Measurements from ENCODE around the gene AOAH. TPM values are rescaled to one million over a fixed set of nuclear protein-coding genes. Genes with fewer than 3 reads are reported as not detected.

The AOAH gene
- polyA plus RNA-seq, 1 donor = 17.8 TPM

DNA sequence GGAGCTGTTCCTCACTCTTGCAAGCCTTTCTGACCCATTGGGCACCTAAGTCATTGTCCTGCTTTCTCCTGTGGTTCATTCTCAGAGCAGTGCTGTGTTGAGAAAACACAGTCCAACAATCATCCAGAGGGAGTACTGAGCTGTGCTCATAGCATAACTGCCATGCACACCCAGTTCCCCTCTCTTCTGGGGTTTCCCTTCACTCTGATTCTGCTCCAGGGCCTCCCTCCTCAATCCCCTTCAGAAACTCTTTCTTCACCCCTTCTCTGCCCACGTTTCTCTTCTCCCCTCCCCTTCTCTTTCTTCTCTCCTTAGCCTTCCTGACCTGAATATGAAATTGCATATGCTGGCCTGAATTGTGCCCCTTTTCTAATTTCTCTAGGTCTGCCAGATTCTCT is 155.8 kb downstream of the AOAH start:
- Histone ChIP-seq H3K36me3 (ENCODE audit: control insufficient read depth, insufficient read depth, low read length) (no peaks in the 10 kb centered on the region), H3K27ac (ENCODE audit: low read length) (no peak overlapping the region), H3K27me3 (ENCODE audit: control insufficient read depth, insufficient read depth, low read length) (no peaks in the 10 kb centered on the region), H3K9me3 (ENCODE audit: control insufficient read depth, low read depth, low read length) (no peaks in the 10 kb centered on the region), H3K4me3 (ENCODE audit: low read length) (no peak overlapping the region), H3K4me1 (ENCODE audit: control insufficient read depth, insufficient read depth, low read length) (no peaks in the 10 kb centered on the region)
- DNase-seq = no peak
- WGBS (ENCODE audit: insufficient coverage, low lambda C conversion rate) = 57% methylated on average over 1 of the region's 1 CpG

DNA sequence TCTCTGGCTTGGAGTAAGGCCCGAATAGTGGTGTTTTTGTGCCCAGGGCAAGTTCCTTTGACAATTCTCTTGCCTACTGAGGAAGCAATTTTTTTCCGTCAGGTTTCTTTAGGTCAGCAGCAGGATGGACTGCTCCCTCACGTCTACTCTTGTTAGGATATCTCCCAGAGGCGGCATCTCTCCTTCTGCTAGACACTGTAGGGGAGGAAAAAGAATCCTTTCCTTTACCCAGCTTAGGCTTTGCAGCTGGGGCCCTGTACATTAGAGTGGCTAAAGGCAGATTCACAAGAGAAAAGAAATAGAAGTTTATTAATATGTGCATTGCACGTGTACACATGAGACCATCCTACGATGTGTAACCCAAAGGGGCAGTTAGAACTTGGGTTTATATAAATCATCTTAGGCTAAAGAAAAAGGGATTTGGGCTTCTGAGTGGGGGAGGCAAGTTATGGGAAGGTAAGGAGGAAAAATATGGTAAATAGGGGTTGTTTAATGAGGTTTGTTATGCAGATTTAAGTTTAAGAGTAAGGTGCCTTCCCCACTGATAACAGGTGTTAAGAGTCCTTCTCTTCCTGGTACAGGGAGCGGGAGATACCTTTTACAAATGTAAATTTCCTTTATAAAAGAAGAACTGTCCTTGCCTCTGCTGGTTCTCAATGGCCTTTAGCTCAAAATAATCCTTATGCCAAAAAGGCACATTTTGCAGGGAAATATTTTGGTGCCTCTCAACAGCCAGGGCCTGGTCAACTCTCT is 156.4 kb downstream of the AOAH start:
- DNase-seq = no peak
- no peaks in the 10 kb centered on the region for H3K36me3 ChIP-seq (ENCODE audit: control insufficient read depth, insufficient read depth, low read length)
- H3K4me3 ChIP-seq (ENCODE audit: low read length) = no peak overlapping the region
- H3K27ac ChIP-seq (ENCODE audit: low read length) = no peak overlapping the region
- H3K9me3 ChIP-seq (ENCODE audit: control insufficient read depth, low read depth, low read length) = no peaks in the 10 kb centered on the region
- H3K27me3 ChIP-seq (ENCODE audit: control insufficient read depth, insufficient read depth, low read length) = no peaks in the 10 kb centered on the region
- 92% methylated on average over 4 of the region's 7 CpGs for WGBS (ENCODE audit: insufficient coverage, low lambda C conversion rate)
- H3K4me1 ChIP-seq (ENCODE audit: control insufficient read depth, insufficient read depth, low read length) = no peaks in the 10 kb centered on the region

DNA sequence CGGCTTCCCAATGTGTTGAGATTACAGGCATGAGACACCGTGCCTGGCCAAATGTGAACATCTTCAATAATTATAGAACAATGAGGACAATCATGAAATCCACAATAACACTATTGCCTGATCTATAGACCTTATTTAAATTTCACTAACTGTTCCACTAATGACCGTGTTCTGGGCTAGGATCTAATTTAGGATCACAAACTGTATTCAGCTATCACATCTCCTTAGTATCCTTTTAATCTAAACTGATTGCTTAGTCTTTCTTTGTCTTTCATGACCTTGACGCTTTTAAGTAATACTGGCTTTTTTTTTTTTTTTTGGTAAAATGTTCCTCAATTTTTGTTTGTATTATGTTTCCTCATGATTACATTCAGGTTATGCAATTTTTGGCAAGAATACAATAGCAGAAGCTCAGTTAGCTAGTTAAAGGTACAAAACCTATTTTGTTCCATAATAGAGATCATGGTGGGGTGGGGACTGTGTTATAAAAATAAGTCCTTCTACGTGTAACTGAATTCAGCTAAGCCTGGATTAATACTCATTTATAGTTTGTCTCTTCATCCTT is 158.4 kb downstream of the AOAH start:
- Histone ChIP-seq H3K27me3 (ENCODE audit: control insufficient read depth, insufficient read depth, low read length) (no peaks in the 10 kb centered on the region), H3K4me3 (ENCODE audit: low read length) (no peak overlapping the region), H3K36me3 (ENCODE audit: control insufficient read depth, insufficient read depth, low read length) (no peaks in the 10 kb centered on the region), H3K4me1 (ENCODE audit: control insufficient read depth, insufficient read depth, low read length) (no peaks in the 10 kb centered on the region), H3K27ac (ENCODE audit: low read length) (no peak overlapping the region), H3K9me3 (ENCODE audit: control insufficient read depth, low read depth, low read length) (no peaks in the 10 kb centered on the region)
- no peak for DNase-seq
- WGBS (ENCODE audit: insufficient coverage, low lambda C conversion rate) = 92% methylated on average over 2 of the region's 5 CpGs

DNA sequence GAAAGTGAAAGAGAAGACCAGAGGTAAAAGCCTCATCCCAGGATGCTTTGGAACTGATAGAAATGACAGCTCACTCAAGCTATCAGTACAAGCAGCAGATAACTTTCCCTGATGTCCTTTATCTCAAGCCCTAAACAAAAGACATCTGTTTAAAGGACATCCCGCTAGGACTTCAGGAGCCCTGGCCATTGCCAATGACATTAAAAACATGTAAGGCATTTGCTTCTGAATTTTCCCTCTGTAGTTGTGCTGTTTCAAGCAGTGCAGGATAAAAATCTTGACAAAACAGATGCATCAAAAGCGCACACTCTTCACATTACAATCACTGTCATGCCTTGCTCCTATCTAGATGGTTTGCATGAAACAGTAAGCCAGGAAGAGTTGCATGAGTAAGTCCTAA is 159.8 kb downstream of the AOAH start:
- Histone ChIP-seq H3K27ac (ENCODE audit: low read length) (no peak overlapping the region), H3K9me3 (ENCODE audit: control insufficient read depth, low read depth, low read length) (no peaks in the 10 kb centered on the region), H3K27me3 (ENCODE audit: control insufficient read depth, insufficient read depth, low read length) (no peaks in the 10 kb centered on the region), H3K36me3 (ENCODE audit: control insufficient read depth, insufficient read depth, low read length) (no peaks in the 10 kb centered on the region), H3K4me1 (ENCODE audit: control insufficient read depth, insufficient read depth, low read length) (no peaks in the 10 kb centered on the region), H3K4me3 (ENCODE audit: low read length) (no peak overlapping the region)
- WGBS (ENCODE audit: insufficient coverage, low lambda C conversion rate) = 40% methylated on average over 1 of the region's 2 CpGs
- no peak for DNase-seq

DNA sequence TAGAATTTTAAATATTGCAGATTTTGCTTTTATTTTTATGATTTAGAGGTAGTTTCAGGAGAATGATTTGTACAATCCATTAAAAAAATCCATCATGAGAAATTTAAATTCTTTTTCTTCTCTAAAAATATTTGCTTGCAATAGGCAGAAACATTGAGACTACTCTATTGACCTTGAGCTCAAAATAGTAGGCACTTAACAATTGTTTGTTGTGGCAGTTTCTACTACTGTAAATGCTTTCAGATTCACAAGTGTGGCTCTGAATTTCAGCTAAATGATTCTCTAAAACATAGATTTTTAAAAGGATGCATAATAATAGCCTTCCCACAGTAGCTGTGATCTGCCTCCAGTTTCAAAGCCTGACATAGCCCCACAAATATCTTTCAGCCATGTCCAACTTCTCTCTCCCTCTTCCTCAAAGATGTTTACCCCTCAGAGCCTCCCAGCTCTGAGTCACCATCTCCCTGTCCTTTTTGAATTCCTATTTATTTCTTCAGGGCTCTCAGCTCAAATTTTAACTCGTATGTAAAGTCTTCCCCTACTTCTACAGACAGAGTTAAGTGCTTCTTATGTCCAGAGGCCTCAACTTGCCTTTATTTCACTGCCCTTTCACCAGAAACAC is 160.5 kb downstream of the AOAH start:
- Histone ChIP-seq H3K27me3 (ENCODE audit: control insufficient read depth, insufficient read depth, low read length) (no peaks in the 10 kb centered on the region), H3K4me1 (ENCODE audit: control insufficient read depth, insufficient read depth, low read length) (no peaks in the 10 kb centered on the region), H3K4me3 (ENCODE audit: low read length) (no peak overlapping the region), H3K27ac (ENCODE audit: low read length) (no peak overlapping the region), H3K9me3 (ENCODE audit: control insufficient read depth, low read depth, low read length) (no peaks in the 10 kb centered on the region), H3K36me3 (ENCODE audit: control insufficient read depth, insufficient read depth, low read length) (no peaks in the 10 kb centered on the region)
- 50% methylated on average over 1 of the region's 1 CpG for WGBS (ENCODE audit: insufficient coverage, low lambda C conversion rate)
- no peak for DNase-seq

DNA sequence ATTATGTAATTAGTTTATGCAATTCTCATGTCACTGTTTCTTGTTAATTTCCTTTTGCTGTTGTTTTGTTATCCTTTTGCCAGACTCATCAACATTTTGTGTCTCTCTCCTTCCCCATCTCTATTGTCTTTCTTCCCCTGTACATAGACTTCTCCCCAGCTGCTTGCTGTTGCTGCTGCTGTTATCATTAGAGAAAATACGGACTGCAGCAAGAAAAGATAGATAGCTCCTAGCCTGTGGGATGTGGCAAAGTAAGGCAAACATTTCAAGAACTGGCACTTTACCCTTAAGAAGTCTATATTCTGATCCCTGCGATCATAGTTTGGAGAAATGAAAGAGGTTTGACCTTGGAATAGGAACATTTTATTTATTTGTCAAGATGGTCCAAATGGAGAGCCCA is 162.2 kb downstream of the AOAH start:
- WGBS (ENCODE audit: insufficient coverage, low lambda C conversion rate) = 80% methylated on average over 1 of the region's 2 CpGs

DNA sequence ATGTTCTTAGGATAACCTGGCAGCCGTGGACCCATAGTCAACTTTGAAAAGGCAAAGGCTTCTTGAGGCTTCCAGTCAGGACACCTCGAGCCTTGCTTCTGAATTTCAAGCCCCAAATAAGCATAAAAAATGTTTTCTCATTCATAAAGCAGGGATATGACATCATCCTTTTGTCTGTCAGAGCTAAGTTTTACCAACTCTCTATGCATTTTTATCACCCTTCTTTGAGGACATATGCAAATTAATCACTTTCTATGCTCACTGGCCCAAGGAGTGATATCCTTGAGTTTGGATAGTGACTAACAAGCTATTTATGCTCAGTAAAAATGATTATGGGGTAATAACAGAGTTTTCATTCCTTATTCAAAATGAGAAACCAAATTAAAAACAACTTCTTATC is 175.3 kb downstream of the AOAH start:
- H3K27me3 ChIP-seq (ENCODE audit: control insufficient read depth, insufficient read depth, low read length) = no peaks in the 10 kb centered on the region
- no peak overlapping the region for H3K27ac ChIP-seq (ENCODE audit: low read length)
- H3K4me3 ChIP-seq (ENCODE audit: low read length) = no peak overlapping the region
- 40% methylated on average over 1 of the region's 2 CpGs for WGBS (ENCODE audit: insufficient coverage, low lambda C conversion rate)
- no peaks in the 10 kb centered on the region for H3K9me3 ChIP-seq (ENCODE audit: control insufficient read depth, low read depth, low read length)
- no peaks in the 10 kb centered on the region for H3K36me3 ChIP-seq (ENCODE audit: control insufficient read depth, insufficient read depth, low read length)
- H3K4me1 ChIP-seq (ENCODE audit: control insufficient read depth, insufficient read depth, low read length) = no peaks in the 10 kb centered on the region
- no peak for DNase-seq

More for the DNA sequence above, 162.2 kb downstream of the AOAH start:
- H3K27ac ChIP-seq (ENCODE audit: low read length) = no peak overlapping the region
- H3K4me1 ChIP-seq (ENCODE audit: control insufficient read depth, insufficient read depth, low read length) = no peaks in the 10 kb centered on the region
- no peaks in the 10 kb centered on the region for H3K27me3 ChIP-seq (ENCODE audit: control insufficient read depth, insufficient read depth, low read length)
- H3K36me3 ChIP-seq (ENCODE audit: control insufficient read depth, insufficient read depth, low read length) = no peaks in the 10 kb centered on the region
- no peak overlapping the region for H3K4me3 ChIP-seq (ENCODE audit: low read length)
- no peak for DNase-seq
- no peaks in the 10 kb centered on the region for H3K9me3 ChIP-seq (ENCODE audit: control insufficient read depth, low read depth, low read length)

DNA sequence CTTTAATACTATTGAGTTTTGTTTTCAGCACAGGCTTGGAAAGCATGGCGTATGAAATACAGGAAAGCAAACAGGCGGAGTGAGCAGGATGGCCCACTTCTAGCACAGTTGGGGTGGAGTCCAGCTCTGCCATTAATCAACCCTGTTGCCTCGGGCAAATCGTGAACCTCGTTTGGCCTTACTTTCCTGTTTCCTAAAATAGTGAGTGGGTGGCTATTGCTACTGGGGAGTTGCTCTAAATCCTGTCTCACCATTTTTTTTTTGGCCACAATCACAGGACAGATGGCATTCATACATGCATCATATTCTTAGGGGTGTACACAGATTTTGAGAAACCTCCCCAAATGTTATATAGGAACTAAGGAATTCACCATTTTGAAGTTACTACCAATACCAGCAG is 176.9 kb downstream of the AOAH start:
- no peaks in the 10 kb centered on the region for H3K4me1 ChIP-seq (ENCODE audit: control insufficient read depth, insufficient read depth, low read length)
- H3K4me3 ChIP-seq (ENCODE audit: low read length) = no peak overlapping the region
- H3K36me3 ChIP-seq (ENCODE audit: control insufficient read depth, insufficient read depth, low read length) = no peaks in the 10 kb centered on the region
- H3K27me3 ChIP-seq (ENCODE audit: control insufficient read depth, insufficient read depth, low read length) = no peaks in the 10 kb centered on the region
- WGBS (ENCODE audit: insufficient coverage, low lambda C conversion rate) = 100% methylated on average over 1 of the region's 5 CpGs
- H3K27ac ChIP-seq (ENCODE audit: low read length) = no peak overlapping the region
- no peak for DNase-seq
- no peaks in the 10 kb centered on the region for H3K9me3 ChIP-seq (ENCODE audit: control insufficient read depth, low read depth, low read length)

DNA sequence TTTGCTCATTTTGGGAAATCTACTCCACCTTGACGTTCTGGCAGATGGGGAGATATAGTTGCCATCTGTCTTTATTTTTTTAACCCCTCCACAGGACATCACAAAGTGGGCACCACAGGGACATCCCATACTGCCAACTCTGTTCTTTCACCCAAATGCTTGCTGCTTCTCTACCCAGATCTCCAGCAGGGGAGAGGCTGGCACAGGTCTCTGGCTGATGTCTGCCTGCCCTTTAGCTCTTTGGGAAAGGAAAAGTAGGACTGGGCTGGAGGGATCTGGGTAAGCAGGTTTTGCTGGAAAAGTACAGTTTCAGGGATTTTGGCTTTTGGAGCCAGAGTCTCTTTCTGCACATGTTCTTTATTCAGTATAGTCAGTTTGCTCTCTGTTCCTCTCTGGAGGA is 178.0 kb downstream of the AOAH start:
- no peak overlapping the region for H3K4me3 ChIP-seq (ENCODE audit: low read length)
- no peak overlapping the region for H3K27ac ChIP-seq (ENCODE audit: low read length)
- no peaks in the 10 kb centered on the region for H3K4me1 ChIP-seq (ENCODE audit: control insufficient read depth, insufficient read depth, low read length)
- no peaks in the 10 kb centered on the region for H3K36me3 ChIP-seq (ENCODE audit: control insufficient read depth, insufficient read depth, low read length)
- no CpG with 5 or more reads among the region's 1 CpG for WGBS (ENCODE audit: insufficient coverage, low lambda C conversion rate)
- DNase-seq = no peak
- H3K27me3 ChIP-seq (ENCODE audit: control insufficient read depth, insufficient read depth, low read length) = no peaks in the 10 kb centered on the region
- no peaks in the 10 kb centered on the region for H3K9me3 ChIP-seq (ENCODE audit: control insufficient read depth, low read depth, low read length)

DNA sequence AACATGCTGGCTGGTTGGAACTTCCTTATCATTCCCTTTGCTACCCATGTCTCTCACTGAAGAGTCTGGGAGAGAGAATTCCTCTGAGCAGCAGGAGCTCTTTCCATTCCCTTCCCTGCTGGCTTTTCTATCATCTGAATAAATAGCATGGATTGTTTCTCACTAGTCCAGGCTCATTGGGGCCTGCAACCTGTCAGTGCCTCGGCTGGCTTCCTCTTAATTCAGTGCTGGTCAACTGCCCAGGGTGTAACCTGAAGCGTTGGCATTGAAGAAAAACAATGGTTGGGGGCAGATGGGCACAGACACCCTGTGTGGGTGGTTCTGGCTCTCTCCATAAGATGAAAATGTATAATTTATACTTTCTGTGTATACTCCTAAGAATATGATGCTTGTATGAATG is 179.0 kb downstream of the AOAH start:
- no peak overlapping the region for H3K27ac ChIP-seq (ENCODE audit: low read length)
- no peaks in the 10 kb centered on the region for H3K36me3 ChIP-seq (ENCODE audit: control insufficient read depth, insufficient read depth, low read length)
- no peaks in the 10 kb centered on the region for H3K9me3 ChIP-seq (ENCODE audit: control insufficient read depth, low read depth, low read length)
- DNase-seq = no peak
- no CpG with 5 or more reads among the region's 2 CpGs for WGBS (ENCODE audit: insufficient coverage, low lambda C conversion rate)
- no peak overlapping the region for H3K4me3 ChIP-seq (ENCODE audit: low read length)
- no peaks in the 10 kb centered on the region for H3K27me3 ChIP-seq (ENCODE audit: control insufficient read depth, insufficient read depth, low read length)
- no peaks in the 10 kb centered on the region for H3K4me1 ChIP-seq (ENCODE audit: control insufficient read depth, insufficient read depth, low read length)
